Immature natural killer cell (primary cell): ENCODE data around the gene SH2D7. TPM values are rescaled to one million over a fixed set of nuclear protein-coding genes. Genes with fewer than 3 reads are reported as not detected.

Experiments used
- DNase-seq, 3 donors: peaks; one replicate each; pipeline ENCODE4 v3.0.0; 2022; ENCODE audit warnings: mixed read lengths in 1 of 3
- H3K27ac Mint-ChIP-seq, 6 donors: one replicate each; pipeline ENCODE4 v1.8.0; 2020; ENCODE audit warnings: mixed read lengths in 6 of 6, mild to moderate bottlenecking in 5 of 6, inconsistent platforms in 4 of 6, moderate library complexity in 3 of 6
- H3K27me3 Mint-ChIP-seq, 3 donors: one replicate each; pipeline ENCODE4 v1.8.0; 2020 to 2021; ENCODE audit warnings: low read depth in 3 of 3, mild to moderate bottlenecking in 3 of 3, mixed read lengths in 3 of 3, moderate library complexity in 3 of 3, inconsistent platforms in 1 of 3
- H3K36me3 Mint-ChIP-seq, 3 donors: one replicate each; pipeline ENCODE4 v1.8.0; 2020; ENCODE audit warnings: mixed read lengths in 3 of 3, inconsistent platforms in 2 of 3, mild to moderate bottlenecking in 2 of 3
- H3K4me1 Mint-ChIP-seq, 2 donors: one replicate each; pipeline ENCODE4 v1.8.0; 2020; ENCODE audit warnings: inconsistent platforms in 2 of 2, mild to moderate bottlenecking in 2 of 2, mixed read lengths in 2 of 2, moderate library complexity in 1 of 2
- H3K4me3 Mint-ChIP-seq, 5 donors: one replicate each; pipeline ENCODE4 v1.8.0; 2020; ENCODE audit warnings: mild to moderate bottlenecking in 5 of 5, mixed read lengths in 5 of 5, inconsistent platforms in 3 of 5, moderate library complexity in 3 of 5
- H3K9me3 Mint-ChIP-seq, 6 donors: one replicate each; pipeline ENCODE4 v1.8.0; 2020; ENCODE audit warnings: mild to moderate bottlenecking in 6 of 6, mixed read lengths in 6 of 6, inconsistent platforms in 4 of 6, moderate library complexity in 3 of 6
- polyA plus RNA-seq, 3 donors: library from polyadenylated mRNA; unstranded; fragments of 300-500 nt; fragmentation: Illumina TruSeq; gene quantifications; one replicate each; pipeline ENCODE4 v1.2.3, GENCODE V29; 2021

SH2D7 gene
- polyA plus RNA-seq, 3 donors from 2014 or later = not detected

GRCh38 chr15:78077053-78077870 is 15.1 kb upstream of the SH2D7 start, which contains the start of gene TBC1D2B:
TBC1D2B (minus strand) TSS chr15:78077711; CDS start chr15:78077652, 59 bp downstream.
- DNase-seq = peak; percentile 61 to 70 (median 66)
- Mint-ChIP-seq H3K9me3 (no peaks in the 10 kb centered on the region), H3K4me1 (peaks cover 32 to 51% of the 10 kb centered on the region in 2 donors), H3K27me3 (peaks cover 0 to 4% (median 2%) of the 10 kb centered on the region in 3 donors), H3K4me3 (peak within 1 kb of the TSS; percentile 89 to 99 (median 95)), H3K27ac (peak within 1 kb of the TSS; percentile 85 to 96 (median 89)), H3K36me3 (no peaks in the 10 kb centered on the region)

GRCh38 chr15:78077871-78078210 is 14.5 kb upstream of the SH2D7 start:
- Mint-ChIP-seq H3K27ac (peak overlapping the region; percentile 76 to 87 (median 85)), H3K36me3 (no peaks in the 10 kb centered on the region), H3K9me3 (no peaks in the 10 kb centered on the region), H3K27me3 (peaks cover 0 to 4% (median 2%) of the 10 kb centered on the region in 3 donors), H3K4me3 (peak overlapping the region; percentile 85 to 91 (median 89)), H3K4me1 (peaks cover 29 to 45% of the 10 kb centered on the region in 2 donors)
- no peak for DNase-seq

- DNase-seq = no peak
- Mint-ChIP-seq H3K4me1 (peaks cover 24 to 32% of the 10 kb centered on the region in 2 donors), H3K27ac (peak overlapping the region in 2 of 6 donors; percentile 21 to 67), H3K4me3 (peak overlapping the region in 3 of 5 donors; percentile 14 to 55 (median 40)), H3K36me3 (peaks cover 0 to under 1% (median 0%) of the 10 kb centered on the region in 3 donors), H3K9me3 (no peaks in the 10 kb centered on the region), H3K27me3 (peaks cover 0 to 4% (median 2%) of the 10 kb centered on the region in 3 donors)
Measured at GRCh38 chr15:78079298-78080087, 12.9 kb upstream of the SH2D7 start.

- Mint-ChIP-seq H3K4me1 (peaks cover 22 to 27% of the 10 kb centered on the region in 2 donors), H3K4me3 (peak overlapping the region in 1 of 5 donors; percentile 40), H3K9me3 (no peaks in the 10 kb centered on the region), H3K36me3 (peaks cover 0 to 4% (median 0%) of the 10 kb centered on the region in 3 donors), H3K27ac (no peak overlapping the region), H3K27me3 (peaks cover 0 to 4% (median 2%) of the 10 kb centered on the region in 3 donors)
- DNase-seq = no peak
Measured at GRCh38 chr15:78080088-78080460, 12.3 kb upstream of the SH2D7 start.

- DNase-seq = no peak
- no peaks in the 10 kb centered on the region for H3K9me3 Mint-ChIP-seq
- H3K4me1 Mint-ChIP-seq = peaks cover 5 to 7% of the 10 kb centered on the region in 2 donors
- no peak overlapping the region for H3K4me3 Mint-ChIP-seq
- H3K27ac Mint-ChIP-seq = no peak overlapping the region
- H3K36me3 Mint-ChIP-seq = peaks cover 0 to 4% (median 0%) of the 10 kb centered on the region in 3 donors
- peaks cover 0 to 2% (median 0%) of the 10 kb centered on the region in 3 donors for H3K27me3 Mint-ChIP-seq
Measured at GRCh38 chr15:78082106-78082742, 10.1 kb upstream of the SH2D7 start.

- no peak for DNase-seq
- Mint-ChIP-seq H3K27ac (no peak overlapping the region), H3K4me3 (no peak overlapping the region), H3K4me1 (peaks cover 5 to 6% of the 10 kb centered on the region in 2 donors), H3K36me3 (peaks cover 0 to 4% (median 0%) of the 10 kb centered on the region in 3 donors), H3K27me3 (peaks cover 0 to 2% (median 0%) of the 10 kb centered on the region in 3 donors), H3K9me3 (no peaks in the 10 kb centered on the region)
Measured at GRCh38 chr15:78082743-78083110, 9.6 kb upstream of the SH2D7 start.

- no peak for DNase-seq
- H3K27me3 Mint-ChIP-seq = no peaks in the 10 kb centered on the region
- H3K4me1 Mint-ChIP-seq = peaks cover under 1 to 2% of the 10 kb centered on the region in 2 donors
- H3K36me3 Mint-ChIP-seq = peaks cover 0 to 4% (median 0%) of the 10 kb centered on the region in 3 donors
- no peak overlapping the region for H3K4me3 Mint-ChIP-seq
- H3K9me3 Mint-ChIP-seq = no peaks in the 10 kb centered on the region
- H3K27ac Mint-ChIP-seq = no peak overlapping the region
Measured at GRCh38 chr15:78083186-78083585, 9.2 kb upstream of the SH2D7 start.

- H3K4me1 Mint-ChIP-seq = no peaks in the 10 kb centered on the region
- no peak overlapping the region for H3K27ac Mint-ChIP-seq
- peaks cover 0 to 2% (median 0%) of the 10 kb centered on the region in 3 donors for H3K27me3 Mint-ChIP-seq
- H3K36me3 Mint-ChIP-seq = peaks cover 0 to 4% (median 0%) of the 10 kb centered on the region in 3 donors
- no peak overlapping the region for H3K4me3 Mint-ChIP-seq
- no peak for DNase-seq
- no peaks in the 10 kb centered on the region for H3K9me3 Mint-ChIP-seq
Measured at GRCh38 chr15:78083687-78084448, 8.5 kb upstream of the SH2D7 start.

- Mint-ChIP-seq H3K9me3 (no peaks in the 10 kb centered on the region), H3K27me3 (peaks cover 0 to 2% (median 0%) of the 10 kb centered on the region in 3 donors), H3K27ac (no peak overlapping the region), H3K36me3 (peaks cover 0 to 4% (median 0%) of the 10 kb centered on the region in 3 donors), H3K4me3 (no peak overlapping the region), H3K4me1 (no peaks in the 10 kb centered on the region)
- DNase-seq = no peak
Measured at GRCh38 chr15:78084449-78084750, 8.0 kb upstream of the SH2D7 start.

GRCh38 chr15:78085928-78086327 is 6.4 kb upstream of the SH2D7 start:
- Mint-ChIP-seq H3K4me3 (no peak overlapping the region), H3K4me1 (no peaks in the 10 kb centered on the region), H3K9me3 (no peaks in the 10 kb centered on the region), H3K36me3 (peaks cover 0 to 4% (median 0%) of the 10 kb centered on the region in 3 donors), H3K27me3 (peaks cover 0 to 5% (median 2%) of the 10 kb centered on the region in 3 donors), H3K27ac (no peak overlapping the region)
- DNase-seq = no peak

GRCh38 chr15:78087951-78088772 is 4.2 kb upstream of the SH2D7 start:
- no peak overlapping the region for H3K4me3 Mint-ChIP-seq
- peaks cover 0 to 5% (median 2%) of the 10 kb centered on the region in 3 donors for H3K27me3 Mint-ChIP-seq
- H3K36me3 Mint-ChIP-seq = peaks cover 0 to 4% (median 0%) of the 10 kb centered on the region in 3 donors
- no peak for DNase-seq
- no peaks in the 10 kb centered on the region for H3K9me3 Mint-ChIP-seq
- H3K4me1 Mint-ChIP-seq = peaks cover 0 to 9% of the 10 kb centered on the region in 2 donors
- H3K27ac Mint-ChIP-seq = no peak overlapping the region

- no peak overlapping the region for H3K4me3 Mint-ChIP-seq
- no peak overlapping the region for H3K27ac Mint-ChIP-seq
- H3K9me3 Mint-ChIP-seq = no peaks in the 10 kb centered on the region
- no peak for DNase-seq
- H3K27me3 Mint-ChIP-seq = peaks cover 0 to 5% (median 2%) of the 10 kb centered on the region in 3 donors
- peaks cover 0 to 4% (median 0%) of the 10 kb centered on the region in 3 donors for H3K36me3 Mint-ChIP-seq
- peaks cover 0 to 9% of the 10 kb centered on the region in 2 donors for H3K4me1 Mint-ChIP-seq
Measured at GRCh38 chr15:78088773-78089080, 3.6 kb upstream of the SH2D7 start.
